ENCODE data around the gene LRP4.

LRP4 gene

GRCh38 chr11:46826310-46827044 is 91.9 kb downstream of the LRP4 start:
- peak overlapping the region; percentile 64 for H3K4me3 ChIP-seq (ENCODE audit: control insufficient read depth, low read depth, low read length)
- no peak for TF ChIP-seq CTCF (IDR thresholded peaks at IDR 0.05; ENCODE audit: control insufficient read depth, insufficient read depth, low read depth, low read length, missing control alignments)
- DNase-seq (ENCODE audit: low read depth) = no peak

DNA sequence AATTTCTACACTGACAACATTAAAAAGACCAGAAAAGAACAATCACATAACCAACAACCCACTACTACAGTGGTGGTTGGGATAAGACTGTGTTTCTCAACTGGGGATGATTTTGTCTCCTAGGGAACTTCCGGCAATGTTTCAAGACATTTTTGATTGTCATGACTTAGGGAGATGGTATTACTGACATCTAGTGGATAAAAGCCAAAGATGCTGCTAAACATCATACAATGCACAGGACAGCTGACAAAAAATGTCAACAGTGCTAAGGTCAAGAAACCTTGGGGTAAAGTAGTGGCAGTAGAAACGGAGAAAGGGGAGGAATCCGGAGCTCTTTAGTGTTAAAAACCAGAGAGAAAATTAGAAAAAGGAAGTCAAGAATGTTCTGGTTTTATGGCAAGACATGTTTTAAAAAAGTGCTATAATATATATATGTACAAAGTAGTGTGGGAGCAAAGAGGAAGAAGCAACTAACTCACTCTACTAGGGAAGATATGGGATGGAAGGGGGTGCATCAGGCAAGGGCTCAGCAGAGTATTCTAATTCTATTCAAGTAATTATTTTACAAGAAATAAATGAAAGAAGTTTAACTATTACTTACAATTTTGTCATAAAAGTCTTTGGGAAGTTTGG is 109.4 kb downstream of the LRP4 start:
- peak; percentile 33 for TF ChIP-seq CTCF (IDR thresholded peaks at IDR 0.05; ENCODE audit: control insufficient read depth, insufficient read depth, low read depth, low read length, missing control alignments)
- H3K4me3 ChIP-seq (ENCODE audit: control insufficient read depth, low read depth, low read length) = no peak overlapping the region
- DNase-seq (ENCODE audit: low read depth) = peak; percentile 10
